ENCODE data around the gene IQGAP2.
A peak's percentile ranks its signal among the peaks of the same experiment; 100 is the strongest.

The IQGAP2 gene

GRCh38 chr5:76608833-76609232 lies 205.7 kb downstream of the IQGAP2 start:
- H3K4me3 ChIP-seq (ENCODE audit: insufficient read depth in 1 of 2, low read depth in 1 of 2, low read length in 2 of 2) = no peak overlapping the region
- H2BK15ac ChIP-seq (ENCODE audit: low read depth, poor library complexity, severe bottlenecking) = no peak overlapping the region
- peaks cover 2% of the 10 kb centered on the region for H3K4me1 ChIP-seq (ENCODE audit: control insufficient read depth, insufficient read depth, low read depth, low read length)
- 42% methylated on average over 4 of the region's 4 CpGs for WGBS
- H3K14ac ChIP-seq (ENCODE audit: low read length in 2 of 2) = no peak overlapping the region
- no peak overlapping the region for H3K23ac ChIP-seq (ENCODE audit: low read length in 2 of 2)
- peak; percentile 89 for DNase-seq
- H4K8ac ChIP-seq (ENCODE audit: low read length) = no peak overlapping the region
- H2BK12ac ChIP-seq (ENCODE audit: low read length in 2 of 2) = no peak overlapping the region
- no peaks in the 10 kb centered on the region for H3K36me3 ChIP-seq (ENCODE audit: control insufficient read depth in 1 of 2, insufficient read depth in 2 of 2, low read depth in 1 of 2, low read length in 2 of 2)
- H2AK5ac ChIP-seq (ENCODE audit: low read length, severe bottlenecking) = no peak overlapping the region
- H2BK120ac ChIP-seq (ENCODE audit: low read depth, low read length) = no peak overlapping the region
- H3K18ac ChIP-seq (ENCODE audit: low read depth in 1 of 2, low read length in 2 of 2) = no peak overlapping the region
- no peak overlapping the region for H2BK5ac ChIP-seq (ENCODE audit: low read depth, low read length, poor library complexity, severe bottlenecking)
- no peak overlapping the region for H3K4me2 ChIP-seq (ENCODE audit: low read length, poor library complexity, severe bottlenecking)
- no peak overlapping the region for H2AFZ ChIP-seq (ENCODE audit: low read depth, low read length)
- no peak overlapping the region for H3K4ac ChIP-seq (ENCODE audit: low read depth in 1 of 2, low read length in 2 of 2)
- no peak overlapping the region for H3K9ac ChIP-seq (ENCODE audit: low read length)
- no peaks in the 10 kb centered on the region for H3K27me3 ChIP-seq (ENCODE audit: control insufficient read depth in 1 of 2, insufficient read depth in 1 of 2, low read length in 2 of 2)
- no peaks in the 10 kb centered on the region for H3K9me3 ChIP-seq (ENCODE audit: control insufficient read depth, low read length)
- H4K91ac ChIP-seq (ENCODE audit: low read length) = no peak overlapping the region
- no peak overlapping the region for H3K27ac ChIP-seq (ENCODE audit: low read length, poor library complexity, severe bottlenecking)
- H3K79me1 ChIP-seq (replicated peaks; ENCODE audit: low read length, poor library complexity, severe bottlenecking) = no peaks in the 10 kb centered on the region

DNA sequence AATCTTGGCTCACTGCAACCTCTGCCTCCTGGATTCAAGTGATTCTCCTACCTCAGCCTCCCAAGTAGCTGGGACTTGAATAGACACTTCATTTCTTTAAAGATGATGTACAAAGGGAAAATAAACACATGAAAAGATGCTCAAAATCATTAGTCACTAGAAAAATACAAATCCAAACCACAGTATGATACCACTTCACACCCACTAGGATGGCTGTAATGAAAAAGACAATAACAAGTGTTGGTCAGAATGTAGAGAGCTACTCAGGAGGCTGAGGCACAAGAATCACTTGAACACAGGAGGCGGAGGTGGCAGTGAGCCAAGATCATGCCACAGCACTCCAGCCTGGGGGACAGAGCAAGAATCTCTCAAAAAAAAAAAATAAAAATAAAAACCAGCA lies 207.1 kb downstream of the IQGAP2 start:
- Histone ChIP-seq H3K4me3 (ENCODE audit: insufficient read depth in 1 of 2, low read depth in 1 of 2, low read length in 2 of 2) (no peak overlapping the region), H4K91ac (ENCODE audit: low read length) (no peak overlapping the region), H2AK5ac (ENCODE audit: low read length, severe bottlenecking) (no peak overlapping the region), H3K27ac (ENCODE audit: low read length, poor library complexity, severe bottlenecking) (no peak overlapping the region), H3K9ac (ENCODE audit: low read length) (no peak overlapping the region), H4K8ac (ENCODE audit: low read length) (no peak overlapping the region), H3K4me1 (ENCODE audit: control insufficient read depth, insufficient read depth, low read depth, low read length) (peaks cover 2% of the 10 kb centered on the region), H3K14ac (ENCODE audit: low read length in 2 of 2) (no peak overlapping the region), H3K79me1 (replicated peaks; ENCODE audit: low read length, poor library complexity, severe bottlenecking) (no peaks in the 10 kb centered on the region), H3K9me3 (ENCODE audit: control insufficient read depth, low read length) (no peaks in the 10 kb centered on the region), H2BK15ac (ENCODE audit: low read depth, poor library complexity, severe bottlenecking) (no peak overlapping the region), H3K4me2 (ENCODE audit: low read length, poor library complexity, severe bottlenecking) (no peak overlapping the region), H2BK120ac (ENCODE audit: low read depth, low read length) (no peak overlapping the region), H3K27me3 (ENCODE audit: control insufficient read depth in 1 of 2, insufficient read depth in 1 of 2, low read length in 2 of 2) (no peaks in the 10 kb centered on the region), H3K23ac (ENCODE audit: low read length in 2 of 2) (no peak overlapping the region), H3K18ac (ENCODE audit: low read depth in 1 of 2, low read length in 2 of 2) (no peak overlapping the region), H2BK12ac (ENCODE audit: low read length in 2 of 2) (no peak overlapping the region), H2BK5ac (ENCODE audit: low read depth, low read length, poor library complexity, severe bottlenecking) (no peak overlapping the region), H2AFZ (ENCODE audit: low read depth, low read length) (no peak overlapping the region), H3K4ac (ENCODE audit: low read depth in 1 of 2, low read length in 2 of 2) (no peak overlapping the region), H3K36me3 (ENCODE audit: control insufficient read depth in 1 of 2, insufficient read depth in 2 of 2, low read depth in 1 of 2, low read length in 2 of 2) (no peaks in the 10 kb centered on the region)
- no CpG with 5 or more reads among the region's 1 CpG for WGBS
- no peak for DNase-seq

DNA sequence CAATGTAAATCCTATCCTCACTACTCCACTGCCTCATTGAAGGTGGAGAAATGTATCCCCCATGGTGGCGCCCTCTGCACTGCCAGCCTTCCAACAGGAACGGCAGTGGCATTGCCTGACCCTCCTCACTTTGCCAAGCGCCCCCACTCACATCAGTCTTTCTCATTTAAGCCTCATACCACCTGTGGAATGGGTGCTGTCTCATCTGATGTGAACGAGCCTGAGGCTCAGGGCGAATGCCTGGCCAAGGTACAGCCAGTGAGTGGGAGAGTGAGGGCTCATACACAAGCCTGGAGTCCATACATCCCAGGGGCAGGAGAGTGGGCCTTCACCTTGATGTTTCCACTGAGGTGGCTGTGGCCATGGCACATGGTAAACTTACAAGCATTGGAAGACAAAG lies 209.9 kb downstream of the IQGAP2 start:
- Histone ChIP-seq H3K18ac (ENCODE audit: low read depth in 1 of 2, low read length in 2 of 2) (no peak overlapping the region), H4K8ac (ENCODE audit: low read length) (no peak overlapping the region), H3K79me1 (replicated peaks; ENCODE audit: low read length, poor library complexity, severe bottlenecking) (no peaks in the 10 kb centered on the region), H3K9me3 (ENCODE audit: control insufficient read depth, low read length) (no peaks in the 10 kb centered on the region), H3K27me3 (ENCODE audit: control insufficient read depth in 1 of 2, insufficient read depth in 1 of 2, low read length in 2 of 2) (no peaks in the 10 kb centered on the region), H3K4me2 (ENCODE audit: low read length, poor library complexity, severe bottlenecking) (no peak overlapping the region), H3K23ac (ENCODE audit: low read length in 2 of 2) (no peak overlapping the region), H2BK12ac (ENCODE audit: low read length in 2 of 2) (no peak overlapping the region), H3K36me3 (ENCODE audit: control insufficient read depth in 1 of 2, insufficient read depth in 2 of 2, low read depth in 1 of 2, low read length in 2 of 2) (peaks cover 6 to 8% of the 10 kb centered on the region in 2 experiments), H3K14ac (ENCODE audit: low read length in 2 of 2) (no peak overlapping the region), H3K4me1 (ENCODE audit: control insufficient read depth, insufficient read depth, low read depth, low read length) (peaks cover 3% of the 10 kb centered on the region), H3K4me3 (ENCODE audit: insufficient read depth in 1 of 2, low read depth in 1 of 2, low read length in 2 of 2) (no peak overlapping the region), H2BK120ac (ENCODE audit: low read depth, low read length) (no peak overlapping the region), H2BK5ac (ENCODE audit: low read depth, low read length, poor library complexity, severe bottlenecking) (no peak overlapping the region), H2AFZ (ENCODE audit: low read depth, low read length) (no peak overlapping the region), H4K91ac (ENCODE audit: low read length) (no peak overlapping the region), H3K27ac (ENCODE audit: low read length, poor library complexity, severe bottlenecking) (no peak overlapping the region), H2AK5ac (ENCODE audit: low read length, severe bottlenecking) (no peak overlapping the region), H2BK15ac (ENCODE audit: low read depth, poor library complexity, severe bottlenecking) (no peak overlapping the region), H3K4ac (ENCODE audit: low read depth in 1 of 2, low read length in 2 of 2) (no peak overlapping the region), H3K9ac (ENCODE audit: low read length) (no peak overlapping the region)
- no peak for DNase-seq
- 59% methylated on average over 4 of the region's 5 CpGs for WGBS

GRCh38 chr5:76615759-76616158 lies 212.7 kb downstream of the IQGAP2 start:
- Histone ChIP-seq H3K9me3 (ENCODE audit: control insufficient read depth, low read length) (no peaks in the 10 kb centered on the region), H2BK5ac (ENCODE audit: low read depth, low read length, poor library complexity, severe bottlenecking) (no peak overlapping the region), H3K79me1 (replicated peaks; ENCODE audit: low read length, poor library complexity, severe bottlenecking) (no peaks in the 10 kb centered on the region), H3K4me1 (ENCODE audit: control insufficient read depth, insufficient read depth, low read depth, low read length) (peaks cover 4% of the 10 kb centered on the region), H3K4ac (ENCODE audit: low read depth in 1 of 2, low read length in 2 of 2) (no peak overlapping the region), H3K27me3 (ENCODE audit: control insufficient read depth in 1 of 2, insufficient read depth in 1 of 2, low read length in 2 of 2) (no peaks in the 10 kb centered on the region), H3K23ac (ENCODE audit: low read length in 2 of 2) (no peak overlapping the region), H3K27ac (ENCODE audit: low read length, poor library complexity, severe bottlenecking) (no peak overlapping the region), H2BK12ac (ENCODE audit: low read length in 2 of 2) (no peak overlapping the region), H2AK5ac (ENCODE audit: low read length, severe bottlenecking) (no peak overlapping the region), H3K18ac (ENCODE audit: low read depth in 1 of 2, low read length in 2 of 2) (no peak overlapping the region), H3K4me2 (ENCODE audit: low read length, poor library complexity, severe bottlenecking) (no peak overlapping the region), H3K9ac (ENCODE audit: low read length) (no peak overlapping the region), H2BK15ac (ENCODE audit: low read depth, poor library complexity, severe bottlenecking) (no peak overlapping the region), H2BK120ac (ENCODE audit: low read depth, low read length) (no peak overlapping the region), H3K36me3 (ENCODE audit: control insufficient read depth in 1 of 2, insufficient read depth in 2 of 2, low read depth in 1 of 2, low read length in 2 of 2) (peaks cover 9% of the 10 kb centered on the region in 2 experiments), H4K8ac (ENCODE audit: low read length) (no peak overlapping the region), H3K4me3 (ENCODE audit: insufficient read depth in 1 of 2, low read depth in 1 of 2, low read length in 2 of 2) (no peak overlapping the region), H4K91ac (ENCODE audit: low read length) (no peak overlapping the region), H3K14ac (ENCODE audit: low read length in 2 of 2) (no peak overlapping the region), H2AFZ (ENCODE audit: low read depth, low read length) (no peak overlapping the region)
- DNase-seq = no peak
- 78% methylated on average over 2 of the region's 2 CpGs for WGBS
